ENCODE measurements around the gene CTDSPL. TPM values are rescaled to one million over a fixed set of nuclear protein-coding genes. Genes with fewer than 3 reads are reported as not detected.

The CTDSPL gene
- polyA plus RNA-seq, 4 donors: 11.6 to 26.4 (median 14.5) TPM

- FAIRE-seq (no peak), DNase-seq (peak in 1 of 2 donors; percentile 42)
- H3K36me3 ChIP-seq (ENCODE audit: control insufficient read depth in 3 of 3, insufficient read depth in 2 of 3, low read depth in 1 of 3, low read length in 3 of 3): peaks cover 3 to 89% (median 12%) of the 10 kb centered on the region in 3 donors
- no peaks in the 10 kb centered on the region for H3K9me3 ChIP-seq (ENCODE audit: control insufficient read depth in 2 of 2, insufficient read depth in 1 of 2, low read depth in 1 of 2, low read length in 1 of 2)
- H3K4me3 ChIP-seq (ENCODE audit: low read depth in 1 of 3, low read length in 3 of 3): no peak overlapping the region
- no peak overlapping the region for H3K27ac ChIP-seq (ENCODE audit: low read depth in 1 of 3, low read length in 2 of 3)
- no peaks in the 10 kb centered on the region for H3K27me3 ChIP-seq (ENCODE audit: control insufficient read depth in 3 of 3, insufficient read depth in 3 of 3, low read length in 3 of 3)
- peaks cover 5 to 75% (median 5%) of the 10 kb centered on the region in 3 donors for H3K4me1 ChIP-seq (ENCODE audit: control insufficient read depth in 3 of 3, insufficient read depth in 2 of 3, low read depth in 1 of 3, low read length in 2 of 3)
- 76 to 87% (median 83%) methylated on average over 9 of the region's 9 CpGs for WGBS, 3 donors
These were observed 139.9 kb downstream of the CTDSPL start for GRCh38 chr3:38001456-38002081.

GRCh38 chr3:38002291-38002876, 140.7 kb downstream of the CTDSPL start:
- H3K27me3 ChIP-seq (ENCODE audit: control insufficient read depth in 3 of 3, insufficient read depth in 3 of 3, low read length in 3 of 3): no peaks in the 10 kb centered on the region
- WGBS, 3 donors: 88 to 93% (median 92%) methylated on average over 6 of the region's 6 CpGs
- H3K4me1 ChIP-seq (ENCODE audit: control insufficient read depth in 3 of 3, insufficient read depth in 2 of 3, low read depth in 1 of 3, low read length in 2 of 3): peaks cover 5 to 68% (median 5%) of the 10 kb centered on the region in 3 donors
- H3K9me3 ChIP-seq (ENCODE audit: control insufficient read depth in 2 of 2, insufficient read depth in 1 of 2, low read depth in 1 of 2, low read length in 1 of 2): no peaks in the 10 kb centered on the region
- no peak for FAIRE-seq
- peaks cover 9 to 92% (median 12%) of the 10 kb centered on the region in 3 donors for H3K36me3 ChIP-seq (ENCODE audit: control insufficient read depth in 3 of 3, insufficient read depth in 2 of 3, low read depth in 1 of 3, low read length in 3 of 3)
- peak overlapping the region in 1 of 3 donors; percentile 92 for H3K27ac ChIP-seq (ENCODE audit: low read depth in 1 of 3, low read length in 2 of 3)
- no peak for DNase-seq
- no peak overlapping the region for H3K4me3 ChIP-seq (ENCODE audit: low read depth in 1 of 3, low read length in 3 of 3)

GRCh38 chr3:38002940-38003339, 141.3 kb downstream of the CTDSPL start:
- FAIRE-seq (no peak), DNase-seq (no peak)
- no peak overlapping the region for H3K4me3 ChIP-seq (ENCODE audit: low read depth in 1 of 3, low read length in 3 of 3)
- peaks cover 10 to 92% (median 18%) of the 10 kb centered on the region in 3 donors for H3K36me3 ChIP-seq (ENCODE audit: control insufficient read depth in 3 of 3, insufficient read depth in 2 of 3, low read depth in 1 of 3, low read length in 3 of 3)
- peaks cover 5 to 62% (median 5%) of the 10 kb centered on the region in 3 donors for H3K4me1 ChIP-seq (ENCODE audit: control insufficient read depth in 3 of 3, insufficient read depth in 2 of 3, low read depth in 1 of 3, low read length in 2 of 3)
- H3K9me3 ChIP-seq (ENCODE audit: control insufficient read depth in 2 of 2, insufficient read depth in 1 of 2, low read depth in 1 of 2, low read length in 1 of 2): no peaks in the 10 kb centered on the region
- no peaks in the 10 kb centered on the region for H3K27me3 ChIP-seq (ENCODE audit: control insufficient read depth in 3 of 3, insufficient read depth in 3 of 3, low read length in 3 of 3)
- WGBS, 3 donors: 85 to 88% (median 87%) methylated on average over 9 of the region's 9 CpGs
- H3K27ac ChIP-seq (ENCODE audit: low read depth in 1 of 3, low read length in 2 of 3): peak overlapping the region in 1 of 3 donors; percentile 92

- H3K27me3 ChIP-seq (ENCODE audit: control insufficient read depth in 3 of 3, insufficient read depth in 3 of 3, low read length in 3 of 3): no peaks in the 10 kb centered on the region
- H3K4me1 ChIP-seq (ENCODE audit: control insufficient read depth in 3 of 3, insufficient read depth in 2 of 3, low read depth in 1 of 3, low read length in 2 of 3): peaks cover under 1 to 57% (median 1%) of the 10 kb centered on the region in 3 donors
- 35 to 57% (median 47%) methylated on average over 7 of the region's 7 CpGs for WGBS, 3 donors
- H3K4me3 ChIP-seq (ENCODE audit: low read depth in 1 of 3, low read length in 3 of 3): no peak overlapping the region
- DNase-seq (peak; percentile 62 to 86), FAIRE-seq (no peak)
- peak overlapping the region in 2 of 3 donors; percentile 59 to 92 for H3K27ac ChIP-seq (ENCODE audit: low read depth in 1 of 3, low read length in 2 of 3)
- peaks cover 10 to 93% (median 18%) of the 10 kb centered on the region in 3 donors for H3K36me3 ChIP-seq (ENCODE audit: control insufficient read depth in 3 of 3, insufficient read depth in 2 of 3, low read depth in 1 of 3, low read length in 3 of 3)
- no peaks in the 10 kb centered on the region for H3K9me3 ChIP-seq (ENCODE audit: control insufficient read depth in 2 of 2, insufficient read depth in 1 of 2, low read depth in 1 of 2, low read length in 1 of 2)
These were observed 141.7 kb downstream of the CTDSPL start for GRCh38 chr3:38003371-38003816.

- FAIRE-seq (no peak), DNase-seq (peak in 1 of 2 donors; percentile 90)
- H3K27me3 ChIP-seq (ENCODE audit: control insufficient read depth in 3 of 3, insufficient read depth in 3 of 3, low read length in 3 of 3): no peaks in the 10 kb centered on the region
- no peak overlapping the region for H3K4me3 ChIP-seq (ENCODE audit: low read depth in 1 of 3, low read length in 3 of 3)
- peaks cover 0 to 53% (median 0%) of the 10 kb centered on the region in 3 donors for H3K4me1 ChIP-seq (ENCODE audit: control insufficient read depth in 3 of 3, insufficient read depth in 2 of 3, low read depth in 1 of 3, low read length in 2 of 3)
- peaks cover 10 to 98% (median 18%) of the 10 kb centered on the region in 3 donors for H3K36me3 ChIP-seq (ENCODE audit: control insufficient read depth in 3 of 3, insufficient read depth in 2 of 3, low read depth in 1 of 3, low read length in 3 of 3)
- H3K9me3 ChIP-seq (ENCODE audit: control insufficient read depth in 2 of 2, insufficient read depth in 1 of 2, low read depth in 1 of 2, low read length in 1 of 2): no peaks in the 10 kb centered on the region
- peak overlapping the region in 2 of 3 donors; percentile 59 to 92 for H3K27ac ChIP-seq (ENCODE audit: low read depth in 1 of 3, low read length in 2 of 3)
- 59 to 74% (median 69%) methylated on average over 11 of the region's 11 CpGs for whole genome bisulfite sequencing, 3 donors
These were observed 142.2 kb downstream of the CTDSPL start for GRCh38 chr3:38003817-38004414.

GRCh38 chr3:38004415-38005075, 142.9 kb downstream of the CTDSPL start:
- 43 to 64% (median 45%) methylated on average over 14 of the region's 14 CpGs for whole genome bisulfite sequencing, 3 donors
- Histone ChIP-seq H3K36me3 (ENCODE audit: control insufficient read depth in 3 of 3, insufficient read depth in 2 of 3, low read depth in 1 of 3, low read length in 3 of 3) (peaks cover 10 to 100% (median 14%) of the 10 kb centered on the region in 3 donors), H3K4me1 (ENCODE audit: control insufficient read depth in 3 of 3, insufficient read depth in 2 of 3, low read depth in 1 of 3, low read length in 2 of 3) (peaks cover 0 to 49% (median 0%) of the 10 kb centered on the region in 3 donors), H3K27me3 (ENCODE audit: control insufficient read depth in 3 of 3, insufficient read depth in 3 of 3, low read length in 3 of 3) (no peaks in the 10 kb centered on the region), H3K27ac (ENCODE audit: low read depth in 1 of 3, low read length in 2 of 3) (peak overlapping the region in 2 of 3 donors; percentile 59 to 92), H3K4me3 (ENCODE audit: low read depth in 1 of 3, low read length in 3 of 3) (no peak overlapping the region), H3K9me3 (ENCODE audit: control insufficient read depth in 2 of 2, insufficient read depth in 1 of 2, low read depth in 1 of 2, low read length in 1 of 2) (no peaks in the 10 kb centered on the region)
- DNase-seq: peak; percentile 91 to 94
- FAIRE-seq: no peak

- peak in 1 of 2 donors; percentile 30 for DNase-seq
- peaks cover 10 to 100% (median 13%) of the 10 kb centered on the region in 3 donors for H3K36me3 ChIP-seq (ENCODE audit: control insufficient read depth in 3 of 3, insufficient read depth in 2 of 3, low read depth in 1 of 3, low read length in 3 of 3)
These were observed 143.7 kb downstream of the CTDSPL start for GRCh38 chr3:38005076-38006020.

More at GRCh38 chr3:38005076-38006020, 143.7 kb downstream of the CTDSPL start:
- H3K9me3 ChIP-seq (ENCODE audit: control insufficient read depth in 2 of 2, insufficient read depth in 1 of 2, low read depth in 1 of 2, low read length in 1 of 2): no peaks in the 10 kb centered on the region
- FAIRE-seq: no peak
- no peak overlapping the region for H3K4me3 ChIP-seq (ENCODE audit: low read depth in 1 of 3, low read length in 3 of 3)
- H3K4me1 ChIP-seq (ENCODE audit: control insufficient read depth in 3 of 3, insufficient read depth in 2 of 3, low read depth in 1 of 3, low read length in 2 of 3): peaks cover 0 to 49% (median 0%) of the 10 kb centered on the region in 3 donors
- H3K27me3 ChIP-seq (ENCODE audit: control insufficient read depth in 3 of 3, insufficient read depth in 3 of 3, low read length in 3 of 3): no peaks in the 10 kb centered on the region
- H3K27ac ChIP-seq (ENCODE audit: low read depth in 1 of 3, low read length in 2 of 3): peak overlapping the region in 1 of 3 donors; percentile 92
- 28 to 67% (median 51%) methylated on average over 15 of the region's 15 CpGs for WGBS, 3 donors

Data from small intestine (tissue), 7 donors.